T-helper 1 cell treated with Interleukin-12 subunit alpha and Interleukin-12 subunit beta and Interleukin-4 antibody, amounts not matched to agents 30 μg/mL and 1 μg/mL, for 36 hours (primary cell): Measurements from ENCODE around the gene ZFYVE1.
"Not testable (repeated sequence)": the region's sequence is repeated elsewhere in the genome, so short reads cannot be mapped to it uniquely, and the experiment has no call there.

Experiments used
- H3K27ac Mint-ChIP-seq: one replicate; pipeline ENCODE4 v1.8.0; 2021; ENCODE audit warnings: mild to moderate bottlenecking, mixed read lengths
- H3K27me3 Mint-ChIP-seq: one replicate; pipeline ENCODE4 v1.8.0; 2021; ENCODE audit warnings: low read depth, mixed read lengths
- H3K36me3 Mint-ChIP-seq: one replicate; pipeline ENCODE4 v1.8.0; 2021; ENCODE audit warnings: low read depth, mixed read lengths
- H3K4me1 Mint-ChIP-seq: one replicate; pipeline ENCODE4 v1.8.0; 2021; ENCODE audit warnings: low read depth, mixed read lengths
- H3K4me3 Mint-ChIP-seq: one replicate; pipeline ENCODE4 v1.8.0; 2021; ENCODE audit warnings: mild to moderate bottlenecking, moderate library complexity, mixed read lengths
- H3K9me3 Mint-ChIP-seq: one replicate; pipeline ENCODE4 v1.8.0; 2021; ENCODE audit warnings: mixed read lengths

ZFYVE1 gene

DNA sequence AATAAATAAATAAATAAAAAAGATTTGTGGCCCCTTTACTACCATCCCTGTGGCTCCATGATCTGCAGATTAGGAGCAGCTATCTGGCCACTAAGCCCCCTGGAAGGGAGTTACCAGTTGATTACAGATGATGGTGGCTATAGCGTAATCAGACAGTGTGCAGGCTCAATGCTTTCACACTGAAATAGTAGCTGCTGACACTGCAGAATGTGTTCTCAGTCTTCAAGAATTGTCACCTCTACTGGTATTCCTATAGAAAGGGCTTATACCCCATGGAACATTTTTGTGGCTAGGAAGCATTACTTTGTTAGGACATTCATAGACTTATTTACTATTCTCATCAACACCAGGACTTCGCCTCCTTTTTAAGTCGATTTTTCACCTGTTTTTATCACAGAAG lies 69.7 kb downstream of the ZFYVE1 start:
- no peaks in the 10 kb centered on the region for H3K27me3 Mint-ChIP-seq
- H3K4me3 Mint-ChIP-seq: no peak overlapping the region
- peaks cover 17% of the 10 kb centered on the region for H3K36me3 Mint-ChIP-seq
- H3K9me3 Mint-ChIP-seq: no peaks in the 10 kb centered on the region
- H3K4me1 Mint-ChIP-seq: no peaks in the 10 kb centered on the region
- no peak overlapping the region for H3K27ac Mint-ChIP-seq

DNA sequence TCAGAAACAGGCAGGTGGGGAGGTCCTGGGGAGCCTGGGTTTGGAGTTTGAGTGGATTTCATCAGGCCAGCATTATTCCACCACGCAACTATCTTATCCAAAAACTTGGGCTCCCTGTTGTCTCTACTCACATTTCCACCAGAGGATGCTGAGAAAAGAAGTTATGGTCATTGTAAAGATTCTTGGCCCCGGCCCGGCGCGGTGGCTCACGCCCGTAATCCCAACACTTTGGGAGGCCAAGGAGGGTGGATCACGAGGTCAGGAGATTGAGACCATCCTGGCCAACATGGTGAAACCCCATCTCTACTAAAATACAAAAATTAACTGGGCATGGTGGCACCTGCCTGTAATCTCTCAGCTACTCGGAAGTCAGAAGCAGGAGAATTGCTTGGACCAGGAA lies 70.2 kb downstream of the ZFYVE1 start:
- H3K27me3 Mint-ChIP-seq, H3K9me3 Mint-ChIP-seq, H3K4me1 Mint-ChIP-seq, H3K4me3 Mint-ChIP-seq, H3K27ac Mint-ChIP-seq: not testable (repeated sequence)
- peaks cover 17% of the 10 kb centered on the region for H3K36me3 Mint-ChIP-seq

DNA sequence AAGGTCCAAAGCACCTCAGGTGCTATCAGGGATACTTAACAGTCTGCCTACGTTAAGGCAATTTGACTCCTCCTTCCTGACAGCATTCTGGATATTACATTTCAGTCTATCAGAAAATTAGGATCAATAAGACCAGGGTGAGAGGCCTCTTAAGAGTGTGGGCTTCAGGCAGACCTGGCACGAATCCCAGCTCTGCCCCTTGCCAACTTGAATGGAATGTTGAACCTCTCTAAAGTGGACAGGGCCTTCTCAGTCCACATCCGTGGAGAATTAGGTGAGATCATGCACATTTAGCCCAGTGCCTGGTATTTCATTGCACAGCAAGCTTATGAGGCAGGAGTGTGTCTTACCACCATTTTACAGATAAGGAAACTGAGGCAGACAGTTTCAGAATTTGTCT lies 74.7 kb downstream of the ZFYVE1 start:
- H3K4me1 Mint-ChIP-seq: peaks cover 10% of the 10 kb centered on the region
- H3K27ac Mint-ChIP-seq: no peak overlapping the region
- H3K9me3 Mint-ChIP-seq: no peaks in the 10 kb centered on the region
- H3K4me3 Mint-ChIP-seq: no peak overlapping the region
- H3K36me3 Mint-ChIP-seq: peaks cover 17% of the 10 kb centered on the region
- no peaks in the 10 kb centered on the region for H3K27me3 Mint-ChIP-seq

DNA sequence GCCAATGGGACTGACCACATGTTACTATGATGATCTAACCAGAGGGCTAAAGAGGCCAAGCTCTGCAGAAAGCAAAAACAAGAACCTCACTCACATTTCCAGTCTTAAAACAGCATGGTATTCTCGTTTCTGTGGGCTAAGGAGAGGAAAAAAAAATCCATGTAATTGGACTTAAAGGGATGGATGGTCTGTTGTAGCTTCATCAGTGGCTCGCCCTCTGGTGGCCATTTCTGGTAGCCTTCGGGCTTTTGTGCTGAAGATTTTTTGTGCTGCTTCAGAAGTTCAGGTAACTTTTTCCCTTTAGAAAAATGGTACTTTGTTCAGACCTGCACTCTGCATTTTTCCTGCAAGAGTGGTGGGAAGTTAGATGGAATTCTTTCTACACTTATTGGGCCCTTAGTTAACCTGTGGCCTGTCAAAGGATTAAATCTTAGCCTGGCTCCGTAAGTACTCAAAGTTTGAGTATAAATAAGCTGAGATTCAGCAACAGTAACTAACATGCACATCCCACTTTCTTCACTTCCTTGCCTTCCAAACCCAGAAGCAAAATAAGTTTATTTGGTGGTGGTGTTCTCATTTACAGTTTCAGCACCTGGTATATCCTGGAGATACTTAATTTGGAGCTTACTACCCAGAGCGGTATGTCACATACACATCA lies 78.3 kb downstream of the ZFYVE1 start:
- H3K4me3 Mint-ChIP-seq: no peak overlapping the region
- no peaks in the 10 kb centered on the region for H3K9me3 Mint-ChIP-seq
- H3K4me1 Mint-ChIP-seq: peaks cover 10% of the 10 kb centered on the region
- H3K27me3 Mint-ChIP-seq: no peaks in the 10 kb centered on the region
- no peak overlapping the region for H3K27ac Mint-ChIP-seq
- peaks cover 18% of the 10 kb centered on the region for H3K36me3 Mint-ChIP-seq

DNA sequence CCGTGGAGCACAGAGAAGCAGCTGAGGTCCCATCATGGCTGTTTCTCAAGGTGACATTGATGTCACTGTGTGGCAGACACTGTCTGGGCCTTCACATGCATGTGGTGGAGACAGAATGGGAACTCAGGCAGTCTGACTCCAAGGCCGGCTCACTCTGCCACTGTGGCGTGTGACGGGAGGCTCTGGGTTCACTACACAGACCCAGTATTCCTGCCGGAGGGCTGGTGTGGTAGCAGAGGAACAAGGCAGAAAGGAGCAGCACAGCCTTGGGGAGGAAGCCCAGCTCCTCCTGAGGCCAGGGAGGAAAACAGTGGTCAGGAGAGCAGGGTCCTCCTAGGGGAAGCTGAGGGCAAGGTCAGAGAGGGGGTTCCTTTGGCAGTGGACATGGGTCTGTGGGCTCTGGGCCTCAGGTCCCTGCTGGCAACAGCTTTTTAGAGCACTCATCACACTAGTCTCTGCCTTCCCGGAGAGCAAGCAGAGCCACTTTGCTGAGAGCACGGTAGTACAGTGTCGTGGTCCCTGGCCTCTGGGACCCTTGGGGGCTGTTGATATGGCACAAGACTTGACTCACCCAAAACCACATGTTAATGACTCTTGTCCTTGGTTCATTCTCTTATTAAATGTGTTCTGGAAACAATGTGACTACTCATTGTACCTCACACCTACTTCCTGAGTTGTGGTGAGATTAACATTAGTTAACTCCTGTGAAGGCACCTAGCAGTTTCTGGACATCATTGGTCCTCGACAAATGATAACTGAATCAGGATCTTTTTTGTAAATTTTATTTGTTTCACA lies 79.3 kb downstream of the ZFYVE1 start:
- Mint-ChIP-seq H3K9me3 (no peaks in the 10 kb centered on the region), H3K27ac (peak overlapping the region; percentile 36), H3K27me3 (no peaks in the 10 kb centered on the region), H3K4me3 (no peak overlapping the region), H3K36me3 (peaks cover 18% of the 10 kb centered on the region), H3K4me1 (peaks cover 10% of the 10 kb centered on the region)

DNA sequence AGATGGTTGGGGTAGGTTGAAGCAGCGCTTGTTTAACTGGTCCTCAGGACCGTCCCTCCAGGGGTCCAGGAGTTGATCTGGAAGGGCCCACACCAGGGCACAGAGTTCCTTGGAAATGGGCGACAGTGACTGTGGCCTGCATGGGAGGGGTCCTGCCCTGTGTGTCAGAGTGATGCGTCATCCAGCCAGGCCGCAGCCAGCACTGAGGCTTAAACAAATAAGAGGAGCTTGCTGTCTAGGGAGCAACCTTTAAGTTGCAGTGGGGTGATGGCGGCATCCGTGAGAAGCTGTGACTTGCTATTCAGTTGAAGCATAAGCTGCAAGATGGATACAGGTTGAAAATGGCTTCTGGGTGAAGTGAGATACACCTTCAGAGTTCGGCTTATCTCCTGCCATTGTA lies 80.4 kb downstream of the ZFYVE1 start:
- H3K27ac Mint-ChIP-seq: no peak overlapping the region
- H3K36me3 Mint-ChIP-seq: peaks cover 22% of the 10 kb centered on the region
- peaks cover 10% of the 10 kb centered on the region for H3K4me1 Mint-ChIP-seq
- no peaks in the 10 kb centered on the region for H3K9me3 Mint-ChIP-seq
- no peak overlapping the region for H3K4me3 Mint-ChIP-seq
- no peaks in the 10 kb centered on the region for H3K27me3 Mint-ChIP-seq

DNA sequence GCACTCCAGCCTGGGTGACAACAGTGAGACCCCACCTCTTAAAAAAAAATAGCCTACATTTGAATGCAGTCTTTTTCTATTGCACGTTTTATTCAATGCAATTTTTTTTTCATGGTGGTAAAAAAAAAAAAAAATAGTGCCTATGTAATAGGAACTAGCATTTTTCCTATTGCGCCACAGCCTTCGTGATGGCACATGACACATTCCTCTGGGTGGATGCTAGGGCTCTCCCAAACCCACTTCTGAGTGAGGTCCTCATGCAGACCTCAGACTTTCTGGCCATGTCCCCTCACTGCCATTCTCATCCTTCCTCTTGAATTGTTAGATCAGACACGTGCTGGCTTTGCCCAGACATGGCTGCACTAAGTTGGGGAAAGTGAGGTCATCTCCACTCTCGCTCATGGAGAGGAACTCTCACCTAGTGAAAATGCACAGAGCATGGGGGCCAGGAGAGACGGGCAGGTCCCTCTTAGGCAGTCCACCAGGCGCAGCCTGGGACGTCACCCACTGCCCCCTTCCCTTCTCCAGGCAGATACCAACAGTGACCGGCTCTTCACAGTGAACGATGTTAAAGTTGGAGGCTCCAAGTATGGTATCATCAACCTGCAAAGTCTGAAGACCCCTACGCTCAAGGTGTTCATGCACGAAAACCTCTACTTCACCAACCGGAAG lies 81.4 kb downstream of the ZFYVE1 start:
- H3K9me3 Mint-ChIP-seq: no peaks in the 10 kb centered on the region
- H3K36me3 Mint-ChIP-seq: peaks cover 21% of the 10 kb centered on the region
- H3K27me3 Mint-ChIP-seq: no peaks in the 10 kb centered on the region
- H3K27ac Mint-ChIP-seq: no peak overlapping the region
- peaks cover 10% of the 10 kb centered on the region for H3K4me1 Mint-ChIP-seq
- H3K4me3 Mint-ChIP-seq: no peak overlapping the region

DNA sequence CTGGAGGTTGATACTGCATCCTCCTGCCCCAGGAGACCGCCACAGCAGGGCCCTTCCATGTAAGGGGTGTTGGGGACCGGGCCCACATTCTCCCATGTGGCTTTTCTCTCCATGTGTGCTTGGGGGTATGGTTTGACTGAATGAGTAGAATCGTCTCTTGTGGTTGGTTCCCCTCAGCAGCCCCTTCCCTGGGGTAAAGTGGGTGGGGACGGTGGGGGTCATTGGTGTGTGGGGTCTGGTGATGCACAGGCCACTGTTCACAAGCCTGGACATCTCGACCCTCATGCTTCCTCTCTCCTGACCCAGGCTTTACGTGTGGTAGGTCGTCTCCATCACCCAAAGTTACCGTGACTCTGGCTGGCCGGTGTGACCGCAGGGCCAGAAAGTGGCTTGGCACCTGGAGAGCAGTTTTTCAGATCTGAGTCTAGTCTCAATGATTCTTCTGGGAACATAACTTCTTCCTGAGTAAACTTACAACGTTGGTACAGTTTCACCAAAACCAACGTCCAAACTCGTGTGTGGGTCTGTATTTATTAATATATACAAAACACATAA lies 83.0 kb downstream of the ZFYVE1 start:
- peaks cover 10% of the 10 kb centered on the region for H3K4me1 Mint-ChIP-seq
- no peaks in the 10 kb centered on the region for H3K9me3 Mint-ChIP-seq
- peaks cover 19% of the 10 kb centered on the region for H3K36me3 Mint-ChIP-seq
- H3K27me3 Mint-ChIP-seq: no peaks in the 10 kb centered on the region
- no peak overlapping the region for H3K27ac Mint-ChIP-seq
- no peak overlapping the region for H3K4me3 Mint-ChIP-seq

DNA sequence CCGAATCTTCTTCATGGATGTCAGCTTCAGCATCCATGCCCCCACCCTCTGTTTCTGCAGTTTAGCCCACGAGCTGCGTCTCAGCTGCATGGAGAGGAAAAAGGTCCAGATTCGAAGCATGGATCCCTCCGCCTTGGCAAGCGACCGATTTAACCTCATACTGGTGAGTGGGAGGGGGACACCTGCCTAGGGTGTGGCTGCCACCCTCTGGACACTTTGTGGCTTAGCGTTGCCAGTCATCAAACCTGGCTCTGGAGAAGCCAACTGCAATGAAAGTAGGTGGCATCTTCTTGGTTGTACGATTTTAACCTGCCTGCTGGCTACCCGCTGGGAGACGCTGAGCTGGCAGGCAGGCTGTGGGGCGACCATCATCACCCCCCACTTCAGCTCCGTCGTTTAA lies 84.0 kb downstream of the ZFYVE1 start:
- Mint-ChIP-seq H3K9me3 (no peaks in the 10 kb centered on the region), H3K36me3 (peaks cover 20% of the 10 kb centered on the region), H3K4me1 (peaks cover 6% of the 10 kb centered on the region), H3K27me3 (no peaks in the 10 kb centered on the region), H3K4me3 (no peak overlapping the region), H3K27ac (no peak overlapping the region)

DNA sequence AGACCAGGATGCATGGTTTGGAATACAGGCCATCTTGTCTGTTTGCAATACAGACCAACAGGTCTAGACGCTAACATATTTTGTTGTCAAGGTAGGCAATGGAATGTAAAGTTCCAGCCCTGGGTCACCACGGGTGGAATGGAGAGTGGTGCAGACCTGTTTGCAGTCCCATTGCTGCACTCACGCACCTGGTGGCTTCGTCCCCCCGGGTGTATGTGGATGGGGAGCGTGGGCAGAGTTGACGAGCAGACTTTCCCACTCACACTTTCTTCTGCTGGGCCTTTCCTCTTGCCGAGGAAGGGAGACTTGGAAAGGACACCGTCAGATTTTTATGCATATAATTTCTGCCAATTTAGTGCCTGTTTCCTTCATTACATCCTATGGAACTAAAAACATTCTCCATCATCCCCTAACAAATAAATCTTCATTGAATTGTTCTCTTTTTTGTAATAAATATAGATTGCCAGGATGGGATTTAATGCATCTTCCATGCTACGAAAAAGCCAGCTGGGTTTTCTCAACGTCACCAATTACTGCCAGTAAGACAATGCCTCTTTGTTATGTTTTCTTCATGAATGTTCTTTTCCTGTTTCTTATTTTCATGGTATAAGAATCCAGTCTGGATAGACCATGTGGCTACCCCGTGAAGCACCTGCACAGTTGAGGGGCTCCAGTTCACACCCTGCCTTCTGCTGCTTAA lies 85.5 kb downstream of the ZFYVE1 start:
- Mint-ChIP-seq H3K4me1 (peaks cover 12% of the 10 kb centered on the region), H3K27me3 (no peaks in the 10 kb centered on the region), H3K4me3 (no peak overlapping the region), H3K27ac (no peak overlapping the region), H3K36me3 (peaks cover 23% of the 10 kb centered on the region), H3K9me3 (no peaks in the 10 kb centered on the region)

DNA sequence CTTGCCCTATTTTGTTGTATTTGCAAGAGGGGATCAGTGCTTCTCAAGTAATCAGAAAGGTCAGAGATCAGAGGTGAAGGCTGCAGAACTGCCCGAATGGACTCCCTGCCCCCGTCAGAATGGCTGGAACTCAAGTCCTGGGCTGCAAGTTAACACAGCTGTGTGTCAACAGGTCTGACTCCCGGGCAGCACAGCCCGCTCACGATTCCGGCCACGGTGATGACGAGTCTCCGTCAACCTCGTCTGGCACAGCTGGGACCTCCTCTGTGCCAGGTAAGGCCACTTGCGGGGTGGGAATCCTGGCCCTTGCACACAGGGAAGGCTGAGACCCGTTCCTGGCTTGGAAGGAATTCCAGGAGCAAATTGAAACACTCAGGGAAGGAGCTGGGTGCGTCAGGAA lies 87.3 kb downstream of the ZFYVE1 start:
- Mint-ChIP-seq H3K4me3 (no peak overlapping the region), H3K36me3 (peaks cover 20% of the 10 kb centered on the region), H3K27ac (no peak overlapping the region), H3K4me1 (peaks cover 14% of the 10 kb centered on the region), H3K9me3 (no peaks in the 10 kb centered on the region), H3K27me3 (no peaks in the 10 kb centered on the region)

DNA sequence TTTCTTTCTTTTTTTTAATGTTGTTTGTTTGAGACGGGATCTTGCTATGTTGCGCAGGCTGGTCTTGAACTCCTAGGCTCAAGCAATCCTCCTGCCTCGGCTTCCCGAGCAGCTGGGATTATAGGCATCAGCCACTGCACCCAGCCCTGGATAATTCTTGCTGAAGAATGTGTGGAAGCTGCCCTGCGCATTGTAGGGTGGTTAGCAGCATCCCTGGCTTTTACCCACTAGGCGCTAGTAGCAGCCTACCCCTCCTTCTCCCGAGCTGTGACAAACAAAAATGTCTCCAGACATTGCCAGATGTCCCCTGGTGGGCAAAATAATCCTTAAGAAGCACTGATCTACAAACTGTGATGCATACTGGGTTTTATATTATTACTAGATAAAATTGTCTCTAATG lies 94.0 kb downstream of the ZFYVE1 start:
- H3K27me3 Mint-ChIP-seq: no peaks in the 10 kb centered on the region
- no peak overlapping the region for H3K27ac Mint-ChIP-seq
- H3K4me3 Mint-ChIP-seq: no peak overlapping the region
- H3K36me3 Mint-ChIP-seq: peaks cover 6% of the 10 kb centered on the region
- peaks cover 18% of the 10 kb centered on the region for H3K4me1 Mint-ChIP-seq
- no peaks in the 10 kb centered on the region for H3K9me3 Mint-ChIP-seq

DNA sequence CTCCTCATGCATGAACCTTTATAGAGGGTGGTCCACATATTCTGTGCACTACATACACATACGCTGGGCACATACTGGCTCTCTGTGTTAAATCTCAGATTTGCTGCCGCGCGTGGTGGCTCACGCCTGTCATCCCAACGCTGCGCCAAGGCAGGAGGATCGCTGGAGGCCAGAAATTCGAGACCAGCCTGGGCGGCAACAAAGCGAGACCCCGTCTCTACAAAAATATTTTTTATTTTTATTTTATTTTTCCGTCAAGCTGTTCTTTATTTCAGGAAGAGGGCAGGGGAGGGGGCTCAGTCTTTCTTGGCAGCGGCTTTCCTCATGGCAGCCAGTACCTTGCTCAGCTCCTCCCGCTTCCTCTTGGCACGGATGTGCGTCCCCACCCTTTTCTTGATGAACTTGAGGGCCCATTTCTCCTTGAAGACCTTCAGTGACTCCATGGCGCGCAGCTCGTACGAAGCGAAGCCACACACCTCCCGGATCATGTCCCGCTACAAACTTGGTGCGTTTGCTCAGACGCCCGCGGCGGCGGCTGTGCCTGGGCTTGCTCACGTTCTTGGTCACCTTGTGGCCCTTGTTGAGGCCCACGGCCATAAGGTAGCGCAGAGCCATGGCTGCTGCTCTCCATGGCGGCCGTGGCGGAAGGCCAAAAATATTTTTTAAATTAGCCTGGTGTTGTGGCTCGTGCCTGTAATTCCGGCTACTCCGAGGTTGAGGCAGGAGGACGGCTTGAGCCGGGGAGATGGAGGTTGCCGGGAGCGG lies 97.4 kb downstream of the ZFYVE1 start:
- Mint-ChIP-seq H3K36me3 (no peaks in the 10 kb centered on the region), H3K27ac (no peak overlapping the region), H3K4me3 (no peak overlapping the region), H3K9me3 (no peaks in the 10 kb centered on the region), H3K27me3 (peaks cover 8% of the 10 kb centered on the region), H3K4me1 (peaks cover 12% of the 10 kb centered on the region)

DNA sequence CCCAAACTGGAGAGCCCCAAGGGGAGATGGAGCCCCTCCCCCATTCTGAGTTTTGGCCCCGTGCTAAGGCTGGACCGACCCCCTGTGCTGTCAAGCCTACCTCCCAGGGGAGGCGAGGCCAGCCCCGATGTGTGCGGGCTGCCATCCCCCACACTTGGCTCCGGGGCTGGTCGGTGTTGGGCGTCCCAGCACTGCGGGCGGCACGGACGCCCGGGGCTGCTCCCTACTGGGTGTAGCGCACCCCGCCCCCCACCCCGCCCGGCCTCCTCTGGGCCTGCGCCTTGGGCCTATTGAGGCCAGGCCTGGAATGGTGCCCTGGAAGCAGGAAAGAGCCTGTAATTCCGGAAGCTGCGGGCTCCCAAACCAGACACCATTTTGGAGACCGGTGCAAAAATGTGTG lies 98.0 kb downstream of the ZFYVE1 start:
- Mint-ChIP-seq H3K27ac (no peak overlapping the region), H3K9me3 (no peaks in the 10 kb centered on the region), H3K36me3 (no peaks in the 10 kb centered on the region), H3K4me1 (peaks cover 12% of the 10 kb centered on the region), H3K27me3 (peaks cover 14% of the 10 kb centered on the region), H3K4me3 (no peak overlapping the region)
